K562 (cell line): ENCODE results near the gene TAC3.

Experiments used
- HDAC2 ChIP-seq: fragments of 450-650 bp; IDR thresholded peaks from 2 replicates; pipeline ENCODE4 v1.6.1; 2016; ENCODE audit warnings: mild to moderate bottlenecking
- KLF6 ChIP-seq: fragments of 250-450 bp; sonication (Bioruptor Pico); IDR thresholded peaks from 2 replicates; pipeline ENCODE4 v1.4.0; 2020; ENCODE audit warnings: mild to moderate bottlenecking, moderate library complexity, borderline replicate concordance
- NCOA4 ChIP-seq: fragments of 450-650 bp; IDR thresholded peaks from 2 replicates; pipeline ENCODE4 v1.6.1; 2018; ENCODE audit warnings: mild to moderate bottlenecking; ENCODE audit not compliant: partially characterized antibody
- POLR2AphosphoS2 ChIP-seq: IDR thresholded peaks from 2 replicates; pipeline ENCODE4 v1.6.1; 2012; ENCODE audit warnings: low read length, improper control_type of control experiment
- RBFOX2 ChIP-seq: fragments of 200-400 bp; formaldehyde crosslinking; IDR thresholded peaks from 2 replicates; pipeline ENCODE4 v1.6.1; 2017; ENCODE audit warnings: low read depth, mild to moderate bottlenecking, low read length, moderate library complexity

- TF ChIP-seq POLR2AphosphoS2 (no peak), RBFOX2 (no peak), KLF6 (CRISPR knock-in tag) (no peak), HDAC2 (no peak), NCOA4 (no peak)
Measured at GRCh38 chr12:56989861-56990610, 26.3 kb downstream of the TAC3 start.
